ENCODE measurements around the gene CNR2.
A peak's percentile ranks its signal among the peaks of the same experiment; 100 is the strongest.

Gene CNR2

DNA sequence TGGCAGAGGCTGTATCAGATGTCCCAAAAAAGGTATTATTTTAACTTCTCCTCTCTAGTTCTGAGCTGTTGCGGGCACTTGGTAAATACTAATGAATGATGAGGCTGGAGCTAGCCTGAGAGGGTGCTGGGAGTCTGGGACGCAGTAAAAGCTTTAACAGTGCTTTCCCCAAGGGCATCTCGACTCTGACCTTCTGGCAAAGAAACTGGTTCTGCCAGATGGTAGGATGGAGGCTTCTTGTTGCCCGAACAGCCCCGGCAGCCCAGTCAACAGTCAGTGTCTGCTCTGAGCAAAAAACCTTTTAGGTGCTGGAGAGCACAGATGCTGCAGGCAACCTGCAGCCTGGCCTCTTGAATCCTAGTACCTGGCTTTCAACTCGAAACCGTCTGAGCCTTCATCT lies 43.9 kb upstream of the CNR2 start:
- DNase-seq (ENCODE audit: low spot score) (peak; percentile 56), ATAC-seq (ENCODE audit: low read depth) (peak; percentile 6; the same call in 2 of the 3 replicates)
- Histone ChIP-seq H3K9me3 (ENCODE audit: severe bottlenecking) (peaks cover 4% of the 10 kb centered on the region), H3K4me3 (ENCODE audit: severe bottlenecking) (no peak overlapping the region), H3K27ac (ENCODE audit: poor library complexity, severe bottlenecking) (peak overlapping the region; percentile 98), H3K4me1 (ENCODE audit: insufficient read depth, poor library complexity, severe bottlenecking) (peaks cover 52% of the 10 kb centered on the region), H3K36me3 (ENCODE audit: low read depth) (peaks cover 17% of the 10 kb centered on the region), H3K27me3 (ENCODE audit: insufficient read depth, poor library complexity, severe bottlenecking) (no peaks in the 10 kb centered on the region)
- TF ChIP-seq, protein P1, sequence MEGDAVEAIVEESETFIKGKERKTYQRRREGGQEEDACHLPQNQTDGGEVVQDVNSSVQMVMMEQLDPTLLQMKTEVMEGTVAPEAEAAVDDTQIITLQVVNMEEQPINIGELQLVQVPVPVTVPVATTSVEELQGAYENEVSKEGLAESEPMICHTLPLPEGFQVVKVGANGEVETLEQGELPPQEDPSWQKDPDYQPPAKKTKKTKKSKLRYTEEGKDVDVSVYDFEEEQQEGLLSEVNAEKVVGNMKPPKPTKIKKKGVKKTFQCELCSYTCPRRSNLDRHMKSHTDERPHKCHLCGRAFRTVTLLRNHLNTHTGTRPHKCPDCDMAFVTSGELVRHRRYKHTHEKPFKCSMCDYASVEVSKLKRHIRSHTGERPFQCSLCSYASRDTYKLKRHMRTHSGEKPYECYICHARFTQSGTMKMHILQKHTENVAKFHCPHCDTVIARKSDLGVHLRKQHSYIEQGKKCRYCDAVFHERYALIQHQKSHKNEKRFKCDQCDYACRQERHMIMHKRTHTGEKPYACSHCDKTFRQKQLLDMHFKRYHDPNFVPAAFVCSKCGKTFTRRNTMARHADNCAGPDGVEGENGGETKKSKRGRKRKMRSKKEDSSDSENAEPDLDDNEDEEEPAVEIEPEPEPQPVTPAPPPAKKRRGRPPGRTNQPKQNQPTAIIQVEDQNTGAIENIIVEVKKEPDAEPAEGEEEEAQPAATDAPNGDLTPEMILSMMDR (IDR thresholded peaks at IDR 0.05; ENCODE audit: poor library complexity, severe bottlenecking) = no peak

DNA sequence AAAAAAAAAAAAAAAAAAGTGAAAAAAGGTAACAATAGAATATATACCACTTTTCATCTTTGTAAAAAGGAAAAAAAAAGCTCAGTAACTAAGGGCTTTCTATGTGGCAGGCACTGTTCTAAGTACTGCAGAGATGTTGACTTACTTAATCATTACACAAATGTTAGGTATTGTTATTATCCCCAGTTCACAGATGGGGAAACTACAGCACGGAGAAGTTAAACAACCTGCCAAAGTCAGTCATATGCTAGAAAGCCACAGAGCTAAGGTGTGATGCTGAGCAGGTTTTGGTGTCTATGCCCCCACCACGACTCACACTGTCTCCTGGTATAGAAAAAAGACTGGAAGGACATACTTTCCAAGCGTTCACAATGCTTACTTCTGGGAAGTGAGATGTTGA lies 39.9 kb upstream of the CNR2 start:
- no peak for ATAC-seq (ENCODE audit: low read depth)

DNA sequence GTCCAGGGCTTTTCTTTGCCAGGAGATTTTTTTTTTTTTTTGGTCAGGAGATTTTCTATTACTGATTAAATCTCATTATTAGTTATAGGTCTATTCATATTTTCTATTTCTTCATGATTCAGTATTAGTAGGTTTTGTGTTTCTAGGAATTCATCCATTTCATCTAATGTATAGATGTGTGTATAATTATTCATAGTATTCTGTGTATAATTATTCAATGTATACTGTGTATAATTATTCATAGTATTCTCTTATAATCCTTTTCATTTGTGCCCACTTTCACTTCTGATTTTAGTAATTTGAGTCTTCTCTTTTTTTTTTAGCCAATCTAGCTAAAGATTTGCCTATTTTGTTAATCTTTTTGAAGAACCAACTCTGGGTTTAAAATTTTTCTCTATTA lies 34.2 kb upstream of the CNR2 start:
- Histone ChIP-seq H3K9me3 (ENCODE audit: severe bottlenecking) (peaks cover 8% of the 10 kb centered on the region), H3K27ac (ENCODE audit: poor library complexity, severe bottlenecking) (no peak overlapping the region), H3K4me3 (ENCODE audit: severe bottlenecking) (no peak overlapping the region), H3K27me3 (ENCODE audit: insufficient read depth, poor library complexity, severe bottlenecking) (no peaks in the 10 kb centered on the region), H3K36me3 (ENCODE audit: low read depth) (no peaks in the 10 kb centered on the region), H3K4me1 (ENCODE audit: insufficient read depth, poor library complexity, severe bottlenecking) (peaks cover 14% of the 10 kb centered on the region)
- TF ChIP-seq, protein P1 (IDR thresholded peaks at IDR 0.05; ENCODE audit: poor library complexity, severe bottlenecking) = no peak
- DNase-seq (ENCODE audit: low spot score) (no peak), ATAC-seq (ENCODE audit: low read depth) (no peak)

More for the DNA sequence above, 39.9 kb upstream of the CNR2 start:
- DNase-seq (ENCODE audit: low spot score) = no peak
- TF ChIP-seq, protein P1 (IDR thresholded peaks at IDR 0.05; ENCODE audit: poor library complexity, severe bottlenecking) = no peak
- Histone ChIP-seq H3K4me1 (ENCODE audit: insufficient read depth, poor library complexity, severe bottlenecking) (peaks cover 48% of the 10 kb centered on the region), H3K27me3 (ENCODE audit: insufficient read depth, poor library complexity, severe bottlenecking) (no peaks in the 10 kb centered on the region), H3K36me3 (ENCODE audit: low read depth) (no peaks in the 10 kb centered on the region), H3K9me3 (ENCODE audit: severe bottlenecking) (no peaks in the 10 kb centered on the region), H3K4me3 (ENCODE audit: severe bottlenecking) (no peak overlapping the region), H3K27ac (ENCODE audit: poor library complexity, severe bottlenecking) (peak overlapping the region; percentile 98)

DNA sequence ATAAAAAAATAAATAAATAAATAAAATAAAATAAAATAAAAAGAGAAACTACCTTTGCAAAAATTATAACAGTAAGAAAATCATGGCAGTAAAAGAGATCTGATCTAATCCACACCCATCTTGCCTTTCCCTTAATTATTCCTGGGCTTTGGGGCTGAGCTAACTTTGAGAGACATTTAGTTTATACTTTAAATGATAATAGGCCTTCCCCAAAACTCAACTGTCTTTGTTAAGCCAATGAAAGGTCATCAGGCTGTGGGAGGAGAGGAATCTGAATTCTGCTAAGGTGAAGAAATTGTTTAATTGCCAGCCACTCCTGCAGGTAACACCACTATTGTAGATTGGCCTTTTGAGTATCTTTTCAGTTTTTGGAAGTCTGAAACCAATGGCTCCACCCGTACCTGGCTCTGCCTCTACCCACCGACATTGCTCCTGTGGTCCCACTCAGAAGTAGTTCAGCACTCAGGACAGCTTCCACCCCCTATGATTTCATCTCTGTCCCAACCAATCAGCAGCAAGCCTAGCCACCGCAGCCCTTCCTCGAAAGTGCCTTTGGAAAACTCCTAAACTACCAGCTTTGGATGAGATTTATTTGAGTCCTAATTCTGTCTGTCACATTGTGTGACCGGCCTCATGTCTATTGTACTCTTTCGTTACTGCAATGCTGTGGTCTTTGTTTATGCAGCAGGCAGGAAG lies 23.5 kb upstream of the CNR2 start:
- ATAC-seq (ENCODE audit: low read depth) (no peak), DNase-seq (ENCODE audit: low spot score) (no peak)
- no peaks in the 10 kb centered on the region for H3K9me3 ChIP-seq (ENCODE audit: severe bottlenecking)
- H3K4me3 ChIP-seq (ENCODE audit: severe bottlenecking) = no peak overlapping the region
- H3K36me3 ChIP-seq (ENCODE audit: low read depth) = no peaks in the 10 kb centered on the region
- no peaks in the 10 kb centered on the region for H3K27me3 ChIP-seq (ENCODE audit: insufficient read depth, poor library complexity, severe bottlenecking)
- peaks cover 1% of the 10 kb centered on the region for H3K4me1 ChIP-seq (ENCODE audit: insufficient read depth, poor library complexity, severe bottlenecking)
- TF ChIP-seq, protein P1 (IDR thresholded peaks at IDR 0.05; ENCODE audit: poor library complexity, severe bottlenecking) = no peak
- H3K27ac ChIP-seq (ENCODE audit: poor library complexity, severe bottlenecking) = no peak overlapping the region

DNA sequence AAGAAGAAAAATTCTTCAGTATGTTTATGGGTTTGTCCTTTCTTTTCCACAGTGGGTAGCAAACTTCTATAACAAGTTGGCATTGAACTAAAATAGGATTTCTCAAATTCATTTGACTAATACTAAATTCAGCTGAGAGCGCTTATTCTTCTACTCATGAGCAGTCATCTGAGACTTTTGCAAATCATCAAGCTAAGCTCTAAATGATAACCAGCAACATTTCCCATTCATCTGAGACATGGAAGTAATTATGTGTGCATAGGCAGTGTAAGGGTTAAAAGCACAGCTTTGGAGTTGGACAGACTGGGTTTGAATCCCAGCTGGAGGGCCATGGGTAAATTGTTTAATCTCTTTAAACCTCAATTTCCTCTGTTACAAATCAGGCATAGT lies 18.3 kb upstream of the CNR2 start:
- TF ChIP-seq, protein P1 (IDR thresholded peaks at IDR 0.05; ENCODE audit: poor library complexity, severe bottlenecking) = no peak
- no peaks in the 10 kb centered on the region for H3K36me3 ChIP-seq (ENCODE audit: low read depth)
- H3K9me3 ChIP-seq (ENCODE audit: severe bottlenecking) = no peaks in the 10 kb centered on the region
- peaks cover 9% of the 10 kb centered on the region for H3K4me1 ChIP-seq (ENCODE audit: insufficient read depth, poor library complexity, severe bottlenecking)
- H3K4me3 ChIP-seq (ENCODE audit: severe bottlenecking) = no peak overlapping the region
- DNase-seq (ENCODE audit: low spot score) = no peak
- H3K27ac ChIP-seq (ENCODE audit: poor library complexity, severe bottlenecking) = peak overlapping the region; percentile 56
- ATAC-seq (ENCODE audit: low read depth) = no peak
- no peaks in the 10 kb centered on the region for H3K27me3 ChIP-seq (ENCODE audit: insufficient read depth, poor library complexity, severe bottlenecking)

All from RWPE2 (cell line).